GM12878 (cell line): ENCODE data around the gene OS9. TPM values are rescaled to one million over a fixed set of nuclear protein-coding genes. Genes with fewer than 3 reads are reported as not detected.

Experiments
- ATAC-seq: fragments of 200-7000 bp; cut with Tn5 transposase; 3 replicates; pipeline ENCODE4 v1.9.1; 2020; ENCODE audit warnings: mild to moderate bottlenecking, moderate library complexity
- BruUV-seq: library from RNA; stranded (reverse); fragments of 400-500 nt; replicated peaks from 2 replicates; lab custom pipeline; 2021; lab: Mats Ljungman, UMichigan
- CTCF ChIA-PET: fragments of 300-600 bp; sonication (Branson Sonifier 250); formaldehyde crosslinking; extraction: SDS; loops from one replicate; lab custom pipeline; 2021; ENCODE audit warnings: inconsistent platforms; lab: Yijun Ruan, JAX
- POLR2A ChIA-PET: fragments of 350-600 bp; formaldehyde crosslinking; extraction: SDS; loops from one replicate; lab custom pipeline; 2021; ENCODE audit warnings: inconsistent platforms; lab: Charles Lee
- RAD21 ChIA-PET: fragments of 300-600 bp; sonication (Branson Sonifier 250); formaldehyde crosslinking; loops from one replicate; lab custom pipeline; 2023; ENCODE audit warnings: antibody characterized with exemption; ENCODE audit not compliant: unreplicated experiment; lab: Charles Lee
- SMC1A ChIA-PET: fragments of 300-600 bp; sonication (Branson Sonifier 250); formaldehyde crosslinking; loops from one replicate; lab custom pipeline; 2023; ENCODE audit not compliant: unreplicated experiment, uncharacterized antibody; lab: Charles Lee
- DNase-seq: peaks from one replicate; pipeline ENCODE4 v3.0.0-alpha.2; 2011; ENCODE audit warnings: low read depth, low spot score
- FAIRE-seq: peaks from 3 replicates; lab custom pipeline; 2011; peaks lifted over from hg19 to GRCh38; lab: Jason Lieb, UNC
- H2AFZ ChIP-seq: 2 replicates; pipeline ENCODE4 v1.6.0; 2011; ENCODE audit warnings: low read depth, low read length, control low read depth; ENCODE audit not compliant: control insufficient read depth
- H3K27ac ChIP-seq: 2 replicates; pipeline ENCODE4 v1.5.1; 2011; ENCODE audit warnings: control low read depth; ENCODE audit not compliant: control insufficient read depth, insufficient read depth
- H3K27me3 ChIP-seq, 2 experiments: replicated peaks in 1 of 2; 2 replicates each; pipeline versions ENCODE4 v1.6.0 to v1.6.1; 2011; ENCODE audit warnings: low read length in 1 of 2; ENCODE audit not compliant: control insufficient read depth in 2 of 2, insufficient read depth in 2 of 2
- H3K36me3 ChIP-seq, 2 experiments: 2 replicates each; pipeline ENCODE4 v1.5.1; 2011; ENCODE audit warnings: low read length in 1 of 2; ENCODE audit not compliant: control insufficient read depth in 2 of 2, insufficient read depth in 2 of 2
- H3K4me1 ChIP-seq: 2 replicates; pipeline ENCODE4 v1.6.1; 2011; ENCODE audit warnings: mild to moderate bottlenecking, low read length, moderate library complexity, mixed read lengths; ENCODE audit not compliant: control insufficient read depth, insufficient read depth
- H3K4me2 ChIP-seq: 2 replicates; pipeline ENCODE4 v1.6.0; 2011; ENCODE audit warnings: control low read depth; ENCODE audit not compliant: control insufficient read depth, insufficient read depth
- H3K4me3 ChIP-seq: fragments of 200-600 bp; sonication (generic); 2 replicates; pipeline ENCODE4 v1.5.1; 2016
- H3K79me2 ChIP-seq: 2 replicates; pipeline ENCODE4 v1.6.0; 2011; ENCODE audit warnings: low read length; ENCODE audit not compliant: control insufficient read depth, insufficient read depth
- H3K9ac ChIP-seq: 2 replicates; pipeline ENCODE4 v1.8.0; 2011; ENCODE audit warnings: low read length, control low read depth, mixed read lengths; ENCODE audit not compliant: control insufficient read depth, insufficient read depth
- H3K9me3 ChIP-seq: replicated peaks from 3 replicates; pipeline ENCODE4 v1.5.1; 2011; ENCODE audit warnings: mild to moderate bottlenecking, low read length; ENCODE audit not compliant: control insufficient read depth, insufficient read depth
- H4K20me1 ChIP-seq: 2 replicates; pipeline ENCODE4 v1.6.0; 2011; ENCODE audit not compliant: control insufficient read depth, insufficient read depth
- BACH1 ChIP-seq: fragments of 450-650 bp; IDR thresholded peaks from 2 replicates; pipeline ENCODE4 v1.6.1; 2017; ENCODE audit warnings: mild to moderate bottlenecking, borderline replicate concordance
- BHLHE40 ChIP-seq, 2 experiments: fragments of 450-650 bp in 1 of 2; IDR thresholded peaks; 2 replicates each; pipeline ENCODE4 v1.6.1; 2011 to 2017; ENCODE audit warnings: low read depth in 2 of 2, borderline replicate concordance in 1 of 2, improper control_type of control experiment in 1 of 2, low read length in 1 of 2, mild to moderate bottlenecking in 1 of 2
- CBX5 ChIP-seq: sonication (generic); IDR thresholded peaks from 2 replicates; pipeline ENCODE4 v1.6.1; 2016; ENCODE audit warnings: low read depth, moderate library complexity, mild to moderate bottlenecking, inconsistent platforms
- CHD4 ChIP-seq: fragments of 200-600 bp; sonication (generic); IDR thresholded peaks from 2 replicates; pipeline ENCODE4 v1.6.1; 2016; ENCODE audit warnings: mild to moderate bottlenecking
- CREB1 ChIP-seq: IDR thresholded peaks from 2 replicates; pipeline ENCODE4 v1.6.1; 2012; ENCODE audit warnings: low read depth, mild to moderate bottlenecking, inconsistent platforms
- CTCF ChIP-seq, 3 experiments: IDR thresholded peaks in 2 of 3; conservative IDR thresholded peaks in 1 of 3; 2 replicates each; pipeline ENCODE4 v1.5.1; 2011; ENCODE audit warnings: low read depth in 3 of 3, low read length in 3 of 3, mild to moderate bottlenecking in 3 of 3, control low read depth in 2 of 3, moderate library complexity in 2 of 3, inconsistent platforms in 1 of 3, mixed read lengths in 1 of 3; ENCODE audit not compliant: control insufficient read depth in 2 of 3, insufficient read depth in 1 of 3; ENCODE audit errors: extremely low read depth in 1 of 3
- HDGF ChIP-seq: fragments of 450-650 bp; IDR thresholded peaks from 2 replicates; pipeline ENCODE4 v1.6.1; 2016; ENCODE audit warnings: antibody characterized with exemption
- IKZF1 ChIP-seq: fragments of 450-650 bp; conservative IDR thresholded peaks from 2 replicates; pipeline ENCODE4 v1.6.1; 2017; ENCODE audit warnings: antibody characterized with exemption, mild to moderate bottlenecking
- MLLT1 ChIP-seq: fragments of 450-650 bp; IDR thresholded peaks from 2 replicates; pipeline ENCODE4 v1.6.1; 2016; ENCODE audit warnings: mild to moderate bottlenecking
- NKRF ChIP-seq: fragments of 450-650 bp; conservative IDR thresholded peaks from 2 replicates; pipeline ENCODE4 v1.6.1; 2017; ENCODE audit warnings: mild to moderate bottlenecking, moderate library complexity
- NR2F1 ChIP-seq: fragments of 450-650 bp; conservative IDR thresholded peaks from 2 replicates; pipeline ENCODE4 v1.6.1; 2017; ENCODE audit warnings: mild to moderate bottlenecking
- RB1 ChIP-seq: fragments of 450-650 bp; formaldehyde crosslinking; IDR thresholded peaks from 2 replicates; pipeline ENCODE4 v1.6.1; 2017; ENCODE audit warnings: mild to moderate bottlenecking, borderline replicate concordance
- RBBP5 ChIP-seq: fragments of 200-600 bp; sonication (generic); conservative IDR thresholded peaks from 2 replicates; pipeline ENCODE4 v1.6.1; 2016
- SMARCA5 ChIP-seq: fragments of 450-650 bp; IDR thresholded peaks from 2 replicates; pipeline ENCODE4 v1.6.1; 2017; ENCODE audit warnings: mild to moderate bottlenecking
- SMC3 ChIP-seq: IDR thresholded peaks from 2 replicates; pipeline ENCODE4 v1.6.1; 2011; ENCODE audit warnings: low read length, improper control_type of control experiment, borderline replicate concordance
- TARDBP ChIP-seq: IDR thresholded peaks from 2 replicates; pipeline ENCODE4 v1.6.1; 2016; ENCODE audit warnings: borderline replicate concordance
- WGBS: methylation state at CpG from one replicate; pipeline ENCODE4 v1.1.6; 2016; ENCODE audit warnings: low lambda C conversion rate; ENCODE audit not compliant: insufficient replicate concordance, insufficient coverage; ENCODE audit errors: missing lambda C conversion rate; 5-methylcytosine and 5-hydroxymethylcytosine counted together
- in situ Hi-C: fragments of 300-500 bp; cut with MboI; formaldehyde crosslinking; loops from 9 replicates; pipeline ENCODE4 v1.14.3; 2018; ENCODE audit warnings: mixed read lengths
- intact Hi-C: fragments of 100-400 bp; cut with micrococcal nuclease; formaldehyde crosslinking; loops from one replicate; pipeline ENCODE4 v1.14.2; 2022; ENCODE audit not compliant: unreplicated experiment
- polyA plus RNA-seq, 11 experiments: library from polyadenylated mRNA; depleted of rRNA in 4 of 11; unstranded in 6 of 11; stranded (reverse) in 5 of 11; fragments of >200 nt; fragmentation: Nextera tagmentation in 4 of 11; fragmentation: Illumina TruSeq in 1 of 11; extraction: Ambion mirVana in 4 of 11; extraction: Trizol in 1 of 11; gene quantifications; 1 replicate in 1 of 11; 2 replicates in 10 of 11; pipeline versions ENCODE4 v1.2.1 to v1.2.3, GENCODE V29; 2011 to 2016; ENCODE audit warnings: inconsistent platforms in 2 of 11, missing spikeins in 2 of 11, low read depth in 1 of 11
- total RNA-seq, 4 experiments: library from RNA; depleted of rRNA in 3 of 4; stranded (reverse); fragments of >200 nt in 3 of 4; fragmentation: Illumina TruSeq in 1 of 4; extraction: Trizol in 1 of 4; gene quantifications; 2 replicates each; pipeline versions ENCODE4 v1.2.1 to v1.2.3, GENCODE V29; 2013 to 2021

Gene OS9
- total and polyA plus RNA-seq, 10 of the 15 experiments (the other 5 are each of a cell fraction or from before 2014, with no cell fraction given) = 5.2 to 106 (median 79.1) TPM

- RAD21 ChIA-PET = interaction anchor here (0.7 to 2.0 kb wide), 9 partner anchors 12 to 185 kb away, joined by 3 to 13 read pairs (median 3); partner anchors contain the start of genes ATP23, EEF1AKMT3, METTL1 and TSPAN31
- POLR2A ChIA-PET = interaction anchor here (0.6 to 2.5 kb wide), 10 partner anchors 8 to 184 kb away, joined by 3 to 19 read pairs (median 4); partner anchors contain the start of genes EEF1AKMT3, METTL1 and TSPAN31
- Histone ChIP-seq H3K9me3 (no peaks in the 10 kb centered on the region; the same call in 2 of the 3 replicates), H4K20me1 (no peaks in the 10 kb centered on the region; the same call in 1 of the 2 replicates), H2AFZ (peak overlapping the region; percentile 61), H3K27ac (no peak overlapping the region), H3K9ac (peak overlapping the region; percentile 60), H3K4me2 (peak overlapping the region; percentile 58), H3K79me2 (peaks cover 5% of the 10 kb centered on the region), H3K27me3 (no peaks in the 10 kb centered on the region), H3K4me3 (peak overlapping the region; percentile 85), H3K36me3 (peaks cover 0 to 3% of the 10 kb centered on the region in 2 experiments; a peak in 2 of 4 replicates), H3K4me1 (peaks cover 20% of the 10 kb centered on the region)
- FAIRE-seq = peak; percentile 72
- BruUV-seq = no TSS peak
- no peak for DNase-seq
- SMC1A ChIA-PET = interaction anchor here (0.7 to 1.9 kb wide), 13 partner anchors 10 to 149 kb away, joined by 3 to 14 read pairs (median 4); partner anchors contain the start of genes CYP27B1, EEF1AKMT3, METTL1 and TSFM
- WGBS = 9% methylated on average over 20 of the region's 22 CpGs
- ATAC-seq = peak; percentile 62
- in situ Hi-C loops = no loop called here
- CTCF ChIA-PET = interaction anchor here (0.7 to 4.7 kb wide), 37 partner anchors 8 to 691 kb away, joined by 3 to 62 read pairs (median 5); partner anchors contain the start of genes CYP27B1, EEF1AKMT3, METTL1 and TSFM
- intact Hi-C loops = loop anchor here (1.0 to 10.0 kb wide), 4 partner anchors 16 to 282 kb away; partner anchors contain the start of genes ARHGAP9, EEF1AKMT3 and METTL1
- TF ChIP-seq NR2F1 (0 out of 2 replicates have a peak, but pooled peaks have one; percentile 14), BHLHE40 (IDR thresholded peaks at IDR 0.05; ENCODE audit: borderline replicate concordance in 1 of 2, low read depth in 2 of 2, low read length in 1 of 2) (peak; percentile 62 to 66; a peak in 2 of 4 replicates), SMC3 (peak; percentile 26; the same call in 1 of the 2 replicates), CREB1 (peak; percentile 57), MLLT1 (0 out of 2 replicates have a peak, but pooled peaks have one; percentile 18), CTCF (IDR thresholded peaks at IDR 0.05 in 2 of 3, conservative IDR thresholded peaks at IDR 0.05 in 1 of 3; ENCODE audit: control insufficient read depth in 2 of 3, extremely low read depth in 1 of 3, insufficient read depth in 1 of 3, low read depth in 3 of 3, low read length in 3 of 3) (peak; percentile 75 to 94 (median 86)), TARDBP (no peak), NKRF (peak; percentile 59; the same call in 1 of the 2 replicates), RBBP5 (no peak), HDGF (0 out of 2 replicates have a peak, but pooled peaks have one; percentile 24), CBX5 (no peak), IKZF1 (0 out of 2 replicates have a peak, but pooled peaks have one; percentile 24), BACH1 (peak; percentile 38; the same call in 1 of the 2 replicates), CHD4 (no peak), SMARCA5 (peak; percentile 91), RB1 (0 out of 2 replicates have a peak, but pooled peaks have one; percentile 28)
Observed at GRCh38 chr12:57756406-57757341, 62.7 kb downstream of the OS9 start.
